ENCODE results near the gene STK32B.

GRCh38 chr4:5373327-5373726 lies 322.0 kb downstream of the STK32B start:
- no peak for TF ChIP-seq CTCF (IDR thresholded peaks at IDR 0.05)
- TF ChIP-seq POLR2A (IDR thresholded peaks at IDR 0.05) = no peak
